Measurements from ENCODE around the gene RASGRF1.

DNA sequence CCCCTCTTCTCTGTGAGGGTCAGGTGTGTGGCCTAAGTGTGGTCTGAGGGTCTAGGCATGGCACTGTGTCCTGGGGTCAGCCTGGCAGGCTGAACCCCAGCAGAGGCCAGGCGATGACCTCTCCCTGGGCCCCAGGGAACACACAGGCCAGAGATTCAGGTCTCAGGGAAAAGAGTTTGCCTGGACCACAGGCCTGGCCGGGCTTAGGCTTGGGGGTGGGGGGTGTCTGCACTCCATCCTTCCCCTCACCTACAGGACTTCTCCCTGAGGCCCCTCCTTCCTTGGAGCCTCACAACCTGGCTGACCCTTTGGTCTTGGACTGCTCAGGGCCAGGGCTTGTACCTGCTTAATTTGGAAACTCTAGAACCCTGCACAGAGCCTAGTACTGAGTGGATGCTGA is 21.8 kb downstream of the RASGRF1 start:
- TF ChIP-seq, protein P1, sequence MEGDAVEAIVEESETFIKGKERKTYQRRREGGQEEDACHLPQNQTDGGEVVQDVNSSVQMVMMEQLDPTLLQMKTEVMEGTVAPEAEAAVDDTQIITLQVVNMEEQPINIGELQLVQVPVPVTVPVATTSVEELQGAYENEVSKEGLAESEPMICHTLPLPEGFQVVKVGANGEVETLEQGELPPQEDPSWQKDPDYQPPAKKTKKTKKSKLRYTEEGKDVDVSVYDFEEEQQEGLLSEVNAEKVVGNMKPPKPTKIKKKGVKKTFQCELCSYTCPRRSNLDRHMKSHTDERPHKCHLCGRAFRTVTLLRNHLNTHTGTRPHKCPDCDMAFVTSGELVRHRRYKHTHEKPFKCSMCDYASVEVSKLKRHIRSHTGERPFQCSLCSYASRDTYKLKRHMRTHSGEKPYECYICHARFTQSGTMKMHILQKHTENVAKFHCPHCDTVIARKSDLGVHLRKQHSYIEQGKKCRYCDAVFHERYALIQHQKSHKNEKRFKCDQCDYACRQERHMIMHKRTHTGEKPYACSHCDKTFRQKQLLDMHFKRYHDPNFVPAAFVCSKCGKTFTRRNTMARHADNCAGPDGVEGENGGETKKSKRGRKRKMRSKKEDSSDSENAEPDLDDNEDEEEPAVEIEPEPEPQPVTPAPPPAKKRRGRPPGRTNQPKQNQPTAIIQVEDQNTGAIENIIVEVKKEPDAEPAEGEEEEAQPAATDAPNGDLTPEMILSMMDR (IDR thresholded peaks at IDR 0.05 in 4 of 5, conservative IDR thresholded peaks at IDR 0.05 in 1 of 5): no peak
- TF ChIP-seq POLR2A (IDR thresholded peaks at IDR 0.05): no peak
